Measurements from ENCODE around the gene PLPP7.
A peak's percentile ranks its signal among the peaks of the same experiment; 100 is the strongest.

Gene PLPP7

DNA sequence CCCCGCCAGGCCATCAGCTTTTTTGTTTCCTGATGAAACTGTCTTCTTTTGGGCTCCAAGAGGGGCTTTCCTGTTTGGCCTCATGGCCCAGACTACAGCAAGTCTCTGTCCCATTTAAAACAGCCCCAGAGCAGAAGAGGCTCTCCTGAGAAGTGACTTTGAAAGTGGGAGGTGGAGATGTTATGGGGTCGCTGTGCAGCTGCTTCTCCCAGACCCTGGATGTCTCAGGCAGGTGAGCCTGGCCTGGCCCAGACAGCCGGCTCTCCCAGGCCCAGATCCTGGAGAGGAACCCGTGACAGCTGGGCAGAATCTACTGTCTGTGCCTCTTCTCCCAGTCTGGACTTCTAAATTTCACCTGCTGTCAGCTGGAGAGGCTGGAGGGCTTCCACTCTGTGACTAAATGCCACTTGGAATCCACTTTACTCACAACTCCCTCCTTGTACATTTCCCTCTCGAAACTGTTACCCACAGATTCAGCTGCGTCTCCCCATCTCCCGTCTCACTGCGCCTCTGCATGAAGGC lies 33.8 kb upstream of the PLPP7 start:
- DNase-seq (ENCODE audit: low read depth) = no peak
- H3K4me3 ChIP-seq (ENCODE audit: low read depth, low read length) = peak overlapping the region; percentile 37

DNA sequence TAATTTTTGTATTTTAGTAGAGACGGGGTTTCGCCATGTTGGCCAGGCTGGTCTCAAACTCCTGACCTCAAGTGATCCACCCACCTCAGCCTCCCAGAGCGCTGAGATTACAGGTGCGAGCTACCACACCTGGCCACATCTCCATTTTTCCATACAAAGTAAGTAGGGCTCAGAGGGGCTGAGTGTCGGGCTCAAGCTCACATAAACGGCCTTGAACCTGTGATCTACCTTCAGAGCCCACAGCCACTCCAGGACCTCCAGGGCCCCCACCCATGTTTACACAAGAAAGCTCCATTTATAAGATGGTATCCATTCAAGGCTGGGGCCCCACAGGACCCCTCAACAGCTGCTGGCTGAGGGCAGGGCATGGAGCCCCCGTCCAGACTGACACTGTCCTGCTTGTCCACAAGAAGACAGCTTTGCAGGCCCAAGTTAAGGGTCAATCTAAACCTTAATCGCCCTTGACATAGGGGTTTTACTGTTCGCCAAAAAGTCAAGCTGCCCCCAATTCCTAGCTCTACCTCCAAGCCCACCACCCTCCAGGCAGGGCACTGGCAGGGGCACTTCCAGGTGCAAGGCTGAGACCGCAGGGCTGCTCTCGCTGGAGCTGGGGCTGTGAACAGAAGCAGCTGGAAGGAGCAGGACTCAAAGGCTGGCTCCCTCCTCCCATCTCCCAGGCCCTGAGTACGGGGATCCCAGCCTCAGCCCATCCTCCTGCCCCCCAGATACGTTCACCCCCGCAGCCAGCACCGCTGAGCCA lies 32.1 kb upstream of the PLPP7 start:
- TF ChIP-seq, protein P1, sequence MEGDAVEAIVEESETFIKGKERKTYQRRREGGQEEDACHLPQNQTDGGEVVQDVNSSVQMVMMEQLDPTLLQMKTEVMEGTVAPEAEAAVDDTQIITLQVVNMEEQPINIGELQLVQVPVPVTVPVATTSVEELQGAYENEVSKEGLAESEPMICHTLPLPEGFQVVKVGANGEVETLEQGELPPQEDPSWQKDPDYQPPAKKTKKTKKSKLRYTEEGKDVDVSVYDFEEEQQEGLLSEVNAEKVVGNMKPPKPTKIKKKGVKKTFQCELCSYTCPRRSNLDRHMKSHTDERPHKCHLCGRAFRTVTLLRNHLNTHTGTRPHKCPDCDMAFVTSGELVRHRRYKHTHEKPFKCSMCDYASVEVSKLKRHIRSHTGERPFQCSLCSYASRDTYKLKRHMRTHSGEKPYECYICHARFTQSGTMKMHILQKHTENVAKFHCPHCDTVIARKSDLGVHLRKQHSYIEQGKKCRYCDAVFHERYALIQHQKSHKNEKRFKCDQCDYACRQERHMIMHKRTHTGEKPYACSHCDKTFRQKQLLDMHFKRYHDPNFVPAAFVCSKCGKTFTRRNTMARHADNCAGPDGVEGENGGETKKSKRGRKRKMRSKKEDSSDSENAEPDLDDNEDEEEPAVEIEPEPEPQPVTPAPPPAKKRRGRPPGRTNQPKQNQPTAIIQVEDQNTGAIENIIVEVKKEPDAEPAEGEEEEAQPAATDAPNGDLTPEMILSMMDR (IDR thresholded peaks at IDR 0.05; ENCODE audit: low read depth, low read length, missing control alignments) = no peak
- DNase-seq (ENCODE audit: low read depth) = no peak
- no peak overlapping the region for H3K4me3 ChIP-seq (ENCODE audit: low read depth, low read length)

More for the DNA sequence above, 33.8 kb upstream of the PLPP7 start:
- TF ChIP-seq, protein P1 (IDR thresholded peaks at IDR 0.05; ENCODE audit: low read depth, low read length, missing control alignments) = no peak

DNA sequence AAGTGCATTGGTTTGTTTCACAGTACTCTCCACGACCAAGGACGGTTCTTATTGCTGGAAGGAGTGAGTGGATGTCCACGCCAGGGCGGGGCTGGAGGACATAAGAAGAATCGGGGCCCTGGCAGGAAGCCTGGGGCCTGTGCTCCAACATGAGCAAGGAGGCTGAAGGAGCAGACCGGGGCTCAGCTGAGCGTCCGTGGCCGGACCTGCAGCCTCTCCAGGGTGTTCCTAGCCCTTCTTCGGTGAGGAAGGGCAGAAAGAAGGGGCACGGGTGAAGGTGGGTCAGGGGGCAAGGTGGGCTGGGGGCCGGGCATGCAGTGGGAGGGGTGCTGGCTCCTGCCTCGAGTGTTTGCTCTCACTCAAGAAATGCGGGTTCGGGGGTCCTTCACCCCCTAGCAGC lies 31.3 kb upstream of the PLPP7 start:
- TF ChIP-seq, protein P1 (IDR thresholded peaks at IDR 0.05; ENCODE audit: low read depth, low read length, missing control alignments) = no peak
- no peak for DNase-seq (ENCODE audit: low read depth)
- no peak overlapping the region for H3K4me3 ChIP-seq (ENCODE audit: low read depth, low read length)

GRCh38 chr9:131258698-131259431 lies 30.7 kb upstream of the PLPP7 start:
- no peak overlapping the region for H3K4me3 ChIP-seq (ENCODE audit: low read depth, low read length)
- no peak for DNase-seq (ENCODE audit: low read depth)
- TF ChIP-seq, protein P1 (IDR thresholded peaks at IDR 0.05; ENCODE audit: low read depth, low read length, missing control alignments) = no peak

DNA sequence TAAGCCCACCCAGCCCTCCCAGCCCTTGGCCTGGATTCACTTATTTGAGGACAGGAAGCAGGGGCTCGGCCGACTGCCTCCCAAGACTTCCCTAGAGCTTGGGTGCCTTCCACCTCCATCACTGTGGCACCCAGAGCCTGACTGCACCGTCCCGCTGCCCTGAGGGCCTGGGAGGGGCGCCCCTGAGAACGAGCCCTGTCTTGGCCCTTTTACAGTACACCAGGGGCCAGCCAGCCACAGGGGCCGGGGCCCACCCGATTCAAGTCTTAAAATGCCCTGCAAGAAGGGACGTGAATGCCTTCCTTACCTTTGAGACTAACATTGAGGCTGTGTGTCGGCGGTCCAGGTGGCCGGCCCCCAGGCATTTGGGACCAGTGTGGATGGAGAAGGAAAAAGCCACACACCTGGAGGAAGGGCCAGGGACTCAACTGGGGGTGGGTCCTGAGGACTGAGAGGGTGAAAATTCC lies 30.1 kb upstream of the PLPP7 start:
- DNase-seq (ENCODE audit: low read depth) = no peak
- TF ChIP-seq, protein P1 (IDR thresholded peaks at IDR 0.05; ENCODE audit: low read depth, low read length, missing control alignments) = no peak
- no peak overlapping the region for H3K4me3 ChIP-seq (ENCODE audit: low read depth, low read length)

DNA sequence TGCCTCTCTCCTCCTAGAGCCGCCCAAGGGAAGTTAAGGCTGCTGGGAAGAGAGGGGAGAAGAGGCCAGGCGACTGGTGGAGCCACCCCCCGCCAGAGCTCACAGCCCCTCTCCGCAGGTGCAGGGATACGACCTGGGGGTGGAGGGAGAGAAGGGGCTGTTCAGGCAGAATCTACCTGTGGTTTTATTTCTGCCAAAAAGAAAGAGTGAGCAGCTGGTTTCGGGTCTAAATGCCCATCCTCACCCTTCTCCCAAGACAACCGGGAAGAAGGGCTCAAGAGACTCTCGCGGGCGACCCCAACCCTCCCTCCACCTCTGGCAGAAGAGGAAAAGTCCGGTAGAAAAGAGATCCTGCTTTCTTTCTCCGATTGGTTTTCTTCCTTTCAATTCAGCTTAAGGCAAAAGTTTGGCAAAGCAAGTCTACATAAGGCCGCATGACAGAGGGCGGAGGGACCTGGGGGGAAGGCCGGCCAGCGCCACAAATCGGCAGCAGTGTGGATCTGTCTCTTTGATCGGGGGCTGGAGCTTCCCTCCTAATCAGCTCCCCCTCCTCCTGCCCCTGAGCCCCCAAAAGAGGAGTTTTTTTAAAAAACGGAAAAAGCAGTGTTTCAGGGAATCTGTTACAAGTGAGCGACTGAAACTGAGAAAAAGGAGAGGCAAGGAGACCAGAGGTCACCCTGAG lies 29.5 kb upstream of the PLPP7 start:
- no peak for DNase-seq (ENCODE audit: low read depth)
- no peak overlapping the region for H3K4me3 ChIP-seq (ENCODE audit: low read depth, low read length)
- TF ChIP-seq, protein P1 (IDR thresholded peaks at IDR 0.05; ENCODE audit: low read depth, low read length, missing control alignments) = no peak

All from GM12864 (cell line).